Measurements from ENCODE around the gene SLC2A2.

DNA sequence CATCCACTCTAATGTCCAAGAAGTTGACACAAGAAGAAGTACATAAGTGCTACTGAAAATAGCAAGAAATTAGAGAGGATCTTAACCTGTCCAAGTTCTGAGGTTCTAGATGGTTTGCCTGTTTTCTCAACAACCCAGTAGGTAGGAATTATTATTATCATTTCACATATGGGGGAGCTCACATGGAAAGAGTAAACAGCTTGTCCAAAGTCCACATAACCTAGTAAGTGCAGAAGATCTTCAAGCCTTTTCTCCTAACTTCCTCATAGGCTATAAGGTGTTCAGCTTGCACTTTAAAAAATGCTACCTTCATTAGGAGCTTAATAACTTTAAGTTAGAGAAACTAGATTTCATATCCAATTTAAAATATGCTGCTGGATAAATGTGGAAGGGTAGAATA, 3.0 kb downstream of the SLC2A2 start:
- TF ChIP-seq, protein P1, sequence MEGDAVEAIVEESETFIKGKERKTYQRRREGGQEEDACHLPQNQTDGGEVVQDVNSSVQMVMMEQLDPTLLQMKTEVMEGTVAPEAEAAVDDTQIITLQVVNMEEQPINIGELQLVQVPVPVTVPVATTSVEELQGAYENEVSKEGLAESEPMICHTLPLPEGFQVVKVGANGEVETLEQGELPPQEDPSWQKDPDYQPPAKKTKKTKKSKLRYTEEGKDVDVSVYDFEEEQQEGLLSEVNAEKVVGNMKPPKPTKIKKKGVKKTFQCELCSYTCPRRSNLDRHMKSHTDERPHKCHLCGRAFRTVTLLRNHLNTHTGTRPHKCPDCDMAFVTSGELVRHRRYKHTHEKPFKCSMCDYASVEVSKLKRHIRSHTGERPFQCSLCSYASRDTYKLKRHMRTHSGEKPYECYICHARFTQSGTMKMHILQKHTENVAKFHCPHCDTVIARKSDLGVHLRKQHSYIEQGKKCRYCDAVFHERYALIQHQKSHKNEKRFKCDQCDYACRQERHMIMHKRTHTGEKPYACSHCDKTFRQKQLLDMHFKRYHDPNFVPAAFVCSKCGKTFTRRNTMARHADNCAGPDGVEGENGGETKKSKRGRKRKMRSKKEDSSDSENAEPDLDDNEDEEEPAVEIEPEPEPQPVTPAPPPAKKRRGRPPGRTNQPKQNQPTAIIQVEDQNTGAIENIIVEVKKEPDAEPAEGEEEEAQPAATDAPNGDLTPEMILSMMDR (IDR thresholded peaks at IDR 0.05; ENCODE audit: low read length), result no peak
- TF ChIP-seq EZH2phosphoT487 (IDR thresholded peaks at IDR 0.05; ENCODE audit: low read length) (no peak), EZH2 (optimal IDR thresholded peaks at IDR 0.05; ENCODE audit: low read depth, low read length) (no peak)
